Measurements from ENCODE around the gene TMEM132C.

The TMEM132C gene

GRCh38 chr12:128612150-128612850 is 345.3 kb downstream of the TMEM132C start:
- no peak for DNase-seq (ENCODE audit: low spot score)

GRCh38 chr12:128613837-128614590 is 347.0 kb downstream of the TMEM132C start:
- no peak for DNase-seq (ENCODE audit: low spot score)

GRCh38 chr12:128617304-128617833 is 350.4 kb downstream of the TMEM132C start:
- no peak for DNase-seq (ENCODE audit: low spot score)

GRCh38 chr12:128619263-128619662 is 352.3 kb downstream of the TMEM132C start:
- DNase-seq (ENCODE audit: low spot score): no peak

GRCh38 chr12:128621304-128621703 is 354.3 kb downstream of the TMEM132C start:
- DNase-seq (ENCODE audit: low spot score): no peak

GRCh38 chr12:128623748-128624147 is 356.8 kb downstream of the TMEM132C start:
- no peak for DNase-seq (ENCODE audit: low spot score)

- no peak for DNase-seq (ENCODE audit: low spot score)
Measured at GRCh38 chr12:128626808-128627320, 359.9 kb downstream of the TMEM132C start.

- no peak for DNase-seq (ENCODE audit: low spot score)
Measured at GRCh38 chr12:128627659-128628058, 360.7 kb downstream of the TMEM132C start.

GRCh38 chr12:128629979-128630378 is 363.0 kb downstream of the TMEM132C start:
- no peak for DNase-seq (ENCODE audit: low spot score)

- DNase-seq (ENCODE audit: low spot score): no peak
Measured at GRCh38 chr12:128637642-128638606, 371.0 kb downstream of the TMEM132C start.

- DNase-seq (ENCODE audit: low spot score): no peak
Measured at GRCh38 chr12:128639089-128639488, 372.1 kb downstream of the TMEM132C start.

- no peak for DNase-seq (ENCODE audit: low spot score)
Measured at GRCh38 chr12:128643155-128643554, 376.2 kb downstream of the TMEM132C start.

- DNase-seq (ENCODE audit: low spot score): no peak
Measured at GRCh38 chr12:128644664-128645296, 377.8 kb downstream of the TMEM132C start.

GRCh38 chr12:128649902-128650301 is 382.9 kb downstream of the TMEM132C start:
- no peak for DNase-seq (ENCODE audit: low spot score)

- no peak for DNase-seq (ENCODE audit: low spot score)
Measured at GRCh38 chr12:128652136-128652751, 385.3 kb downstream of the TMEM132C start.

- DNase-seq (ENCODE audit: low spot score): no peak
Measured at GRCh38 chr12:128654468-128654867, 387.5 kb downstream of the TMEM132C start.

GRCh38 chr12:128657378-128657777 is 390.4 kb downstream of the TMEM132C start:
- no peak for DNase-seq (ENCODE audit: low spot score)

GRCh38 chr12:128660532-128661225 is 393.7 kb downstream of the TMEM132C start:
- no peak for DNase-seq (ENCODE audit: low spot score)

- DNase-seq (ENCODE audit: low spot score): no peak
Measured at GRCh38 chr12:128661226-128661569, 394.2 kb downstream of the TMEM132C start.

GRCh38 chr12:128662101-128662500 is 395.1 kb downstream of the TMEM132C start:
- DNase-seq (ENCODE audit: low spot score): no peak
